CD4-positive, alpha-beta memory T cell (primary cell): ENCODE results near the gene ZFP42. TPM values are rescaled to one million over a fixed set of nuclear protein-coding genes. Genes with fewer than 3 reads are reported as not detected.
"Not testable (repeated sequence)": the region's sequence is repeated elsewhere in the genome, so short reads cannot be mapped to it uniquely, and the experiment has no call there.

ENCODE experiments used
- CTCF ChIA-PET: fragments of 350-600 bp; sonication (Branson Sonifier 250); formaldehyde crosslinking; loops from one replicate; lab custom pipeline; 2021; ENCODE audit warnings: inconsistent platforms; ENCODE audit not compliant: partially characterized antibody; lab: Charles Lee
- POLR2A ChIA-PET: fragments of 350-600 bp; sonication (Branson Sonifier 250); formaldehyde crosslinking; loops from one replicate; lab custom pipeline; 2021; ENCODE audit not compliant: partially characterized antibody; lab: Charles Lee
- DNase-seq, 5 donors: peaks; one replicate each; pipeline versions ENCODE4 v3.0.0 to v3.0.0-alpha.2; 2020 to 2022; ENCODE audit warnings: mixed read lengths in 1 of 5
- H3K27ac ChIP-seq: one replicate; pipeline ENCODE4 v1.7.0; 2013; ENCODE audit warnings: low read depth, low read length
- H3K27me3 ChIP-seq: 2 replicates; pipeline ENCODE4 v1.7.0; 2013; ENCODE audit warnings: mild to moderate bottlenecking, low read length, moderate library complexity; ENCODE audit not compliant: insufficient read depth
- H3K36me3 ChIP-seq: 2 replicates; pipeline ENCODE4 v1.7.0; 2013; ENCODE audit warnings: mild to moderate bottlenecking, low read length, moderate library complexity; ENCODE audit not compliant: insufficient read depth
- H3K4me1 ChIP-seq: 2 replicates; pipeline ENCODE4 v1.7.0; 2013; ENCODE audit warnings: mild to moderate bottlenecking, low read length, moderate library complexity; ENCODE audit not compliant: insufficient read depth
- H3K4me3 ChIP-seq, 2 donors: one replicate each; pipeline ENCODE4 v1.7.0; 2013; ENCODE audit warnings: low read length in 2 of 2, mild to moderate bottlenecking in 1 of 2
- H3K9me3 ChIP-seq, 2 donors: one replicate each; pipeline ENCODE4 v1.7.0; 2013; ENCODE audit warnings: low read length in 2 of 2, control low read depth in 1 of 2; ENCODE audit not compliant: control insufficient read depth in 1 of 2
- H3K27ac Mint-ChIP-seq, 7 donors: one replicate each; pipeline ENCODE4 v1.8.0; 2020 to 2021; ENCODE audit warnings: mixed read lengths in 7 of 7, mild to moderate bottlenecking in 6 of 7, inconsistent platforms in 3 of 7, moderate library complexity in 3 of 7
- H3K27me3 Mint-ChIP-seq, 2 donors: one replicate each; pipeline ENCODE4 v1.8.0; 2020 to 2021; ENCODE audit warnings: mixed read lengths in 2 of 2
- H3K36me3 Mint-ChIP-seq, 2 donors: one replicate each; pipeline ENCODE4 v1.8.0; 2020 to 2021; ENCODE audit warnings: mixed read lengths in 2 of 2, inconsistent platforms in 1 of 2, mild to moderate bottlenecking in 1 of 2
- H3K4me1 Mint-ChIP-seq, 4 donors: one replicate each; pipeline ENCODE4 v1.8.0; 2020 to 2021; ENCODE audit warnings: mixed read lengths in 4 of 4, mild to moderate bottlenecking in 1 of 4
- H3K4me3 Mint-ChIP-seq, 8 donors: one replicate each; pipeline ENCODE4 v1.8.0; 2020 to 2021; ENCODE audit warnings: mixed read lengths in 8 of 8, mild to moderate bottlenecking in 7 of 8, moderate library complexity in 6 of 8, inconsistent platforms in 3 of 8
- H3K9me3 Mint-ChIP-seq, 8 donors: one replicate each; pipeline ENCODE4 v1.8.0; 2020 to 2021; ENCODE audit warnings: mixed read lengths in 8 of 8, mild to moderate bottlenecking in 5 of 8, inconsistent platforms in 3 of 8, moderate library complexity in 1 of 8
- intact Hi-C: fragments of 100-400 bp; cut with micrococcal nuclease; formaldehyde crosslinking; loops from one replicate; pipeline ENCODE4 v1.15.1; 2023
- polyA plus RNA-seq, 2 donors: library from polyadenylated mRNA; unstranded; fragments of 300-500 nt; fragmentation: Illumina TruSeq; gene quantifications; one replicate each; pipeline ENCODE4 v1.2.3, GENCODE V29; 2021
- total RNA-seq, 2 experiments: library from RNA; stranded (reverse); gene quantifications; one replicate each; pipeline ENCODE4 v1.2.3, GENCODE V29; 2021

Gene ZFP42
- total and polyA plus RNA-seq, 4 experiments from 2014 or later, result not detected

GRCh38 chr4:188032583-188032982 is 37.0 kb downstream of the ZFP42 start:
- H3K27ac Mint-ChIP-seq, result no peak overlapping the region
- ChIA-PET CTCF (no interaction called here), POLR2A (no interaction called here)
- no peaks in the 10 kb centered on the region for H3K9me3 ChIP-seq
- H3K4me3 Mint-ChIP-seq, result no peak overlapping the region
- H3K4me3 ChIP-seq, result no peak overlapping the region
- peaks cover 2 to 10% (median 4%) of the 10 kb centered on the region in 8 donors for H3K9me3 Mint-ChIP-seq
- no peak for DNase-seq
- H3K27me3 Mint-ChIP-seq, result no peaks in the 10 kb centered on the region
- H3K36me3 Mint-ChIP-seq, result no peaks in the 10 kb centered on the region
- peaks cover 0 to 6% (median 0%) of the 10 kb centered on the region in 4 donors for H3K4me1 Mint-ChIP-seq
- intact Hi-C loops, result no loop called here
- H3K27me3 ChIP-seq, result no peaks in the 10 kb centered on the region
- H3K4me1 ChIP-seq, result no peaks in the 10 kb centered on the region
- H3K27ac ChIP-seq, result no peak overlapping the region
- no peaks in the 10 kb centered on the region for H3K36me3 ChIP-seq

DNA sequence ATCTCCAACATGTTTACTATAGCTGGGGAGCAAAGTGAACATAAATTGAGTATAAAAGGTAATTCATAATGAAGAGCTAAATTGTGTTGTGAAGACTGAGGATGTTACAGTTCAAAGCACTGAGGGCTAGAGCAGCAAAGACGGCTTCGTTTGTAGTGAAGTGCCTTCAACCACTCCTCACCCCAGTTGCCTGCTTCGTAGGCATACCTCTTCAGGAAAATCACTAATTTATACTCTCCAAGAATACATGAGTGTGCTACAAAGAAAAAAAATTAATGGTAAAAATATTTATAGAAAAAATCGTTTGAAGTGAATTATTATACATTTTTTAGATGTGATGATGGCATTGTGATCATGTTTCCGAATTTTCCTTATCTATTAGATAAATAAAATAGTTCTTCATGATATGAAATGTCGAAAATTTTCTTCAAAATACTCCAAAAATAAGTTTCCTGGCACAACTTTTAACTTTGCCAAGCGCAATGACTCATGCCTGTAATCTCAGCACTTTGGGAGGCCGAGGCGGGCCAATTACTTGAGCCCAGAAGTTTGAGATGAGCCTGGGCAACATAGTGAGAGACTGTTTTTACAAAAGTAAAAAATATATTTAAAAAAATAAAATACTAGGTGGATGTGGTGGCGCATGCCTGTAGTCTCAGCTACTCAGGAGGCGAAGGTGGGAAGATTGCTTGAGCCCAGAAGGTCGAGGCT is 41.6 kb downstream of the ZFP42 start:
- Histone ChIP-seq H3K4me1 (no peaks in the 10 kb centered on the region), H3K9me3 (no peaks in the 10 kb centered on the region), H3K36me3 (no peaks in the 10 kb centered on the region), H3K27ac (no peak overlapping the region), H3K4me3 (no peak overlapping the region), H3K27me3 (no peaks in the 10 kb centered on the region)
- ChIA-PET CTCF (no interaction called here), POLR2A (no interaction called here)
- Mint-ChIP-seq H3K9me3 (peaks cover 0 to 13% (median 9%) of the 10 kb centered on the region in 8 donors), H3K27me3 (no peaks in the 10 kb centered on the region), H3K4me1 (peaks cover 0 to 2% (median 0%) of the 10 kb centered on the region in 4 donors), H3K27ac (no peak overlapping the region), H3K36me3 (no peaks in the 10 kb centered on the region), H3K4me3 (no peak overlapping the region)
- DNase-seq, result no peak
- intact Hi-C loops, result no loop called here

DNA sequence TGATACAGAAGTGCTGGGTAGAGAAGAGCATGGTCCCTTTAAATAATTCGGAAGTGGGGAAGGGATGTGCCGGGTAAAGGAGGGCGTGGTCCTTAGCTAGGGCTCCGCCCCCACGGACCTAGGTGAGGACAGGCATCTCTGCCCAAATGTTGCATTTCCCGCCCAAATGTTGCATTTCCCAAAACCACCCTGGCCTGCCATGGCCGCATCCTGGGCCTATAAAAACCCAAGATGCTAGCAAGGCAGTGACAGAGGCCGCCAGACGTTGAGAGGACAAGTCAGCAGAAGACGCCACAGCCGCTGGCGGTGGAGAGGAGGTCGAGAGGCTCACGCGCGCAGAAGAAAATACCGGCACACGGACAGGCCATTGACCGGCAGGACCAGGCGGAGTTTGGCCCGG is 46.1 kb downstream of the ZFP42 start:
- H3K9me3 Mint-ChIP-seq, result peaks cover 0 to 21% (median 6%) of the 10 kb centered on the region in 8 donors
- Histone ChIP-seq H3K4me1 (no peaks in the 10 kb centered on the region), H3K4me3 (no peak overlapping the region), H3K36me3 (no peaks in the 10 kb centered on the region), H3K27ac (no peak overlapping the region), H3K9me3 (no peaks in the 10 kb centered on the region), H3K27me3 (no peaks in the 10 kb centered on the region)
- H3K27me3 Mint-ChIP-seq, result no peaks in the 10 kb centered on the region
- no peaks in the 10 kb centered on the region for H3K36me3 Mint-ChIP-seq
- intact Hi-C loops, result no loop called here
- ChIA-PET POLR2A (no interaction called here), CTCF (no interaction called here)
- H3K4me1 Mint-ChIP-seq, result no peaks in the 10 kb centered on the region
- no peak for DNase-seq
- no peak overlapping the region for H3K4me3 Mint-ChIP-seq
- no peak overlapping the region for H3K27ac Mint-ChIP-seq

GRCh38 chr4:188042191-188042590 is 46.6 kb downstream of the ZFP42 start:
- Histone ChIP-seq H3K9me3 (no peaks in the 10 kb centered on the region), H3K27ac (no peak overlapping the region), H3K27me3 (no peaks in the 10 kb centered on the region), H3K4me1 (no peaks in the 10 kb centered on the region), H3K36me3 (no peaks in the 10 kb centered on the region), H3K4me3 (no peak overlapping the region)
- intact Hi-C loops, result no loop called here
- H3K36me3 Mint-ChIP-seq, result no peaks in the 10 kb centered on the region
- no peak overlapping the region for H3K4me3 Mint-ChIP-seq
- CTCF ChIA-PET, result no interaction called here
- POLR2A ChIA-PET, result no interaction called here
- peaks cover 0 to 21% (median 6%) of the 10 kb centered on the region in 8 donors for H3K9me3 Mint-ChIP-seq
- no peak for DNase-seq
- no peaks in the 10 kb centered on the region for H3K27me3 Mint-ChIP-seq
- H3K27ac Mint-ChIP-seq, result no peak overlapping the region
- H3K4me1 Mint-ChIP-seq, result no peaks in the 10 kb centered on the region

DNA sequence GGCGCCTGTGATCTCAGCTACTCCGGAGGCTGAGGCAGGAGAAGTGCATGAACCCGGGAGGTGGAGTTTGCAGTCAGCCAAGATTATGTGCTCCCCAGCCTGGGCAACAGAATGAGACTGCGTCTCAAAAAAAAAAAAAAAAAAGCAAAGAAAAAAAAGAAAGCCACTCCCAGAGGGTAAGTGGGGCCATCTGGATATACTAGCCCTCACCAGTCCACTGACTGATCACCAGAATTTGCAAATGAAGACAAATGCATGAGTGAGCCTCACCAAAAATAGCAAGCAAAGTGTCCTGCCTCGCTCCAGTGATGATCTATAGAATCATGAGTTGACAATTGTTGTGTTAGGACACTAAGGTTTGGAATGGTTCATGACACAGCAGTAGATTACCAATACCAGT is 47.6 kb downstream of the ZFP42 start:
- Histone ChIP-seq H3K27ac (no peak overlapping the region), H3K4me3 (no peak overlapping the region), H3K4me1 (no peaks in the 10 kb centered on the region), H3K36me3 (no peaks in the 10 kb centered on the region), H3K9me3 (no peaks in the 10 kb centered on the region), H3K27me3 (no peaks in the 10 kb centered on the region)
- Mint-ChIP-seq H3K4me3 (no peak overlapping the region), H3K27ac (no peak overlapping the region), H3K9me3 (peaks cover 0 to 21% (median 6%) of the 10 kb centered on the region in 8 donors), H3K36me3 (no peaks in the 10 kb centered on the region), H3K27me3 (no peaks in the 10 kb centered on the region), H3K4me1 (no peaks in the 10 kb centered on the region)
- intact Hi-C loops, result no loop called here
- ChIA-PET CTCF (no interaction called here), POLR2A (no interaction called here)
- no peak for DNase-seq

DNA sequence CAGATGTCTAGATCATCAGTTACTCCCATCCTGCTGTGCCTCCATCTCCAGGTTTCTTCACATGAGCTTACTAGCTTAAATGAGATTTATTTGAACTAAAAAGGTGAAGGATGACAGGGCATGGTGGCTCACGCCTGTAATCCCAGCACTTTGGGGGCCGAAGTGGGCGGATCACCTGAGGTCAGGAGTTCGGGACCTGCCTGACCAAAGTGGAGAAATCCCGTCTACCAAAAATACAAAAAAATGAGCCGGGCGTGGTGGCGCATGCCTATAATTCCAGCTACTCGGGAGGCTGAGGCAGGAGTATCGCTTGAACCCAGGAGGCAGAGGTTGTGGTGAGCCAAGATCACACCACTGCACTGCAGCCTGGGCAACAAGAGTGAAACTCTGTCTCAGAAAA is 49.9 kb downstream of the ZFP42 start:
- H3K27ac ChIP-seq, H3K4me3 Mint-ChIP-seq, H3K4me1 ChIP-seq, POLR2A ChIA-PET, H3K4me1 Mint-ChIP-seq, intact Hi-C loops, H3K4me3 ChIP-seq, DNase-seq, H3K36me3 ChIP-seq, H3K9me3 ChIP-seq, H3K27me3 Mint-ChIP-seq, H3K27me3 ChIP-seq, H3K27ac Mint-ChIP-seq, CTCF ChIA-PET, H3K36me3 Mint-ChIP-seq: not testable (repeated sequence)
- peaks cover 0 to 14% (median 3%) of the 10 kb centered on the region in 8 donors for H3K9me3 Mint-ChIP-seq

- Histone ChIP-seq H3K27ac (no peak overlapping the region), H3K27me3 (no peaks in the 10 kb centered on the region), H3K4me3 (no peak overlapping the region), H3K4me1 (no peaks in the 10 kb centered on the region), H3K9me3 (no peaks in the 10 kb centered on the region), H3K36me3 (no peaks in the 10 kb centered on the region)
- Mint-ChIP-seq H3K4me3 (no peak overlapping the region), H3K4me1 (no peaks in the 10 kb centered on the region), H3K9me3 (peaks cover 0 to 12% (median 3%) of the 10 kb centered on the region in 8 donors), H3K27ac (no peak overlapping the region), H3K27me3 (no peaks in the 10 kb centered on the region), H3K36me3 (no peaks in the 10 kb centered on the region)
- POLR2A ChIA-PET, result no interaction called here
- DNase-seq, result no peak
- CTCF ChIA-PET, result interaction anchor here (0.6 kb wide), 1 partner anchor 236 kb away, joined by 3 read pairs; no protein-coding TSS in a partner anchor
- intact Hi-C loops, result no loop called here
These were observed 51.1 kb downstream of the ZFP42 start for GRCh38 chr4:188046657-188047056.
